ENCODE data around the gene G6PD. TPM values are rescaled to one million over a fixed set of nuclear protein-coding genes. Genes with fewer than 3 reads are reported as not detected.

G6PD gene
- total RNA-seq, 6 donors from 2014 or later: 50.4 to 112 (median 81.7) TPM

DNA sequence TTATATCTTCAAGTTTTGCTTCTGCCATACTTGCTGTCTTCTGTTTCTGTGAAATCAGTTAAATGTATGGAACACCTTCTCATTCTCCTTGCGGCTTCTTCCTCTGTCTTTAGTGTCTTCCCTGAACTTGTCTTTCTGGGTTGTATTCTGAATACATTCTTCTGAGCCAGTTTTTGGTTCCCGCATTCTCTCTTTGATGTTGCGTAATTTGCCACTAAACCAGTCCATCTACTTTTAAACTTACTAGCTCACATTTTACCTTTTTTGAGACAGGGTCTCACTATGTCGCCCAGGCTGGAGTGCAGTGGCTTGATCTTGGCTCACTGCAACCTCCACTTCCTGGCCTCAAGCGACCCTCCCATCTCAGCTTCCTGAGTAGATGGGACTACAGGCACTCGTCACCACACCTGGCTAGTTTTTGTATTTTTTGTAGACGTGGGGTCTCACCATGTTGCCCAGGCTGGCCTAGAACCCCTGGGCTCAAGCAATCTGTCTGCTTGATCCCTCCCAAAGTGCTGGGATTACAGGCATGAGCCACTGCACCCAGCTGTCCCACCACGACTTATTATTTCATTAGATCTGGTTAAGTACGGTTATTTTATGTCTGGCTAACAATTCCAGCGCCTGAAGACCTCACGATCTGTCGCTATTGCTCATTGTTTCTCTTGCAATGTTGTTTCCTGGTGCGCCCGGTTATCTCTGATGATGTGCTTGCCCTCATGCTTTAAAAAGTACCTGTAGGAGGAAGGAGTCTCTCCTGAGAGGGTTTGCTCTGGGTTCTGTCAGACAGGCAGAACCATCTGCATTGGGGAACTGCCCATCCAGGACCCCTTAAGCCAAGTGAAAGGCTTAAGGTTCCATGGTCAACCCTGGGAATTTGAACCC is 20.8 kb downstream of the G6PD start:
- H3K36me3 ChIP-seq: no peaks in the 10 kb centered on the region
- WGBS, 2 donors: 71 to 73% methylated on average over 13 to 14 of the region's 14 CpGs
- DNase-seq (no peak), ATAC-seq (ENCODE audit: low FRiP score in 2 of 2) (no peak)
- no peak overlapping the region for H3K4me3 ChIP-seq
- H3K4me1 ChIP-seq: peaks cover 4 to 11% (median 5%) of the 10 kb centered on the region in 4 donors
- no peaks in the 10 kb centered on the region for H3K9me3 ChIP-seq
- TF ChIP-seq, protein P1, sequence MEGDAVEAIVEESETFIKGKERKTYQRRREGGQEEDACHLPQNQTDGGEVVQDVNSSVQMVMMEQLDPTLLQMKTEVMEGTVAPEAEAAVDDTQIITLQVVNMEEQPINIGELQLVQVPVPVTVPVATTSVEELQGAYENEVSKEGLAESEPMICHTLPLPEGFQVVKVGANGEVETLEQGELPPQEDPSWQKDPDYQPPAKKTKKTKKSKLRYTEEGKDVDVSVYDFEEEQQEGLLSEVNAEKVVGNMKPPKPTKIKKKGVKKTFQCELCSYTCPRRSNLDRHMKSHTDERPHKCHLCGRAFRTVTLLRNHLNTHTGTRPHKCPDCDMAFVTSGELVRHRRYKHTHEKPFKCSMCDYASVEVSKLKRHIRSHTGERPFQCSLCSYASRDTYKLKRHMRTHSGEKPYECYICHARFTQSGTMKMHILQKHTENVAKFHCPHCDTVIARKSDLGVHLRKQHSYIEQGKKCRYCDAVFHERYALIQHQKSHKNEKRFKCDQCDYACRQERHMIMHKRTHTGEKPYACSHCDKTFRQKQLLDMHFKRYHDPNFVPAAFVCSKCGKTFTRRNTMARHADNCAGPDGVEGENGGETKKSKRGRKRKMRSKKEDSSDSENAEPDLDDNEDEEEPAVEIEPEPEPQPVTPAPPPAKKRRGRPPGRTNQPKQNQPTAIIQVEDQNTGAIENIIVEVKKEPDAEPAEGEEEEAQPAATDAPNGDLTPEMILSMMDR (IDR thresholded peaks at IDR 0.05): no peak
- no peak for TF ChIP-seq EP300 (IDR thresholded peaks at IDR 0.05)
- no peak for TF ChIP-seq POLR2A (IDR thresholded peaks at IDR 0.05)
- no peak for TF ChIP-seq POLR2AphosphoS5 (IDR thresholded peaks at IDR 0.05)
- H3K27ac ChIP-seq: peak overlapping the region in 1 of 4 donors; percentile 27
- H3K27me3 ChIP-seq: no peaks in the 10 kb centered on the region

DNA sequence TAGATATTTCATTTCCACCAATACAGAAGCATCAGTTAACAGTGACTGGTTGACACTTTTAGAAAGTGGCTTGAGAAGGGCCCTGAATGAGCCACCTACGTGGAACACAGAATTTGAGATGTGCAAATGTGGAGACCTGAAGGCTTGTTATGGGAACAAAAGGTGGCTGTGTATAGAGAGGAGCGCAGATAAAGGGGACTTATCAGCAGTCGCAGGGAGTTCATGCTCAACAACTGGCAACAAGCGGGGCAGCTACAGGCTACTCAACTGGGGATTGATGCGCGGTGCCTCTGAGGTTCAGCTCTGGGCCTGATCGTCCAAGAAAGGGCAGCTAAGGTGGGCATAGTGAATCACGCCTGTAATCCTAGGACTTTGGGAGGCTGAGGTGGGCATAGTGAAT is 27.3 kb downstream of the G6PD start:
- ATAC-seq (ENCODE audit: low FRiP score in 2 of 2): no peak
- peaks cover 0 to 8% (median 0%) of the 10 kb centered on the region in 4 donors for H3K9me3 ChIP-seq
- 92 to 93% methylated on average over 8 of the region's 8 CpGs for WGBS, 2 donors

DNA sequence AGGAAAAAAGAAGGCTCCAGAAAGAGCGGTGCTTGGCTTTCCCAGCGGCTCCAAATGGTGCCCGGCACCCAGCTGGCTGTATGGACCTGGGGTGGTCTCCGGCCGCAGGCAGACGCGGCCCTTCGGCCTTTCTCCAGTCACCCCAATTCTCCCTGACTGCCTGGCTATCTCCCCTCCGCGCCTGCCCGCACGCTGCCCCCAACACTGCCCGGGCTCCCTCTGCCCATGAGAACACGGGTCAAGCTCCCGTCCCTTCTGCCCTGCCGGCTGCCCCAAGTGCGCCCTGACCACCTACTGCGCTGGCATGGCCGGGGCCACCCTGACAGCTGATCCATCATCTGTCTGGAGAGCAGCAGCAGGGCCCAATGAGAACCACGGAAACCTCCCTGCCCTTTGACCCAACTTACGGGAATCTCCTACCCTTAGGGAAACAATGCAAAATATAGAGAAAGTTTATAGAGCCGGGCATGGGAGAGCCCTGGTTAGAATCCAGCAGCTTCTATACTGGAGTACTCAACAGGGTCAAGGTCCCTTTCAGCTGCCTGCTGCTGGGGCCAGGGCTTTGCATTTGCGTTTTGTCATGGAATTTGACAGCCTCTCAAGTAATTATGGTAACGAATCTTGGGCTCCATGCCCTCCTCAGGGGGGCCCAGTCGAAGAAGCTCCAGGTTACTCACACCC is 29.4 kb downstream of the G6PD start:
- Histone ChIP-seq H3K9me3 (peaks cover 0 to 8% (median 0%) of the 10 kb centered on the region in 4 donors), H3K4me1 (peaks cover 0 to 22% (median 0%) of the 10 kb centered on the region in 4 donors), H3K4me3 (peak overlapping the region in 3 of 4 donors; percentile 65 to 69 (median 66)), H3K27ac (peak overlapping the region; percentile 79 to 94 (median 92)), H3K36me3 (no peaks in the 10 kb centered on the region), H3K27me3 (peaks cover 0 to 9% (median 0%) of the 10 kb centered on the region in 4 donors)
- 46 to 65% methylated on average over 11 to 25 of the region's 25 CpGs for whole genome bisulfite sequencing, 2 donors
- no peak for ATAC-seq (ENCODE audit: low FRiP score in 2 of 2)
- TF ChIP-seq EP300 (IDR thresholded peaks at IDR 0.05) (no peak), POLR2A (IDR thresholded peaks at IDR 0.05) (no peak), POLR2AphosphoS5 (IDR thresholded peaks at IDR 0.05) (no peak)
- TF ChIP-seq, protein P1 (IDR thresholded peaks at IDR 0.05): no peak
- DNase-seq: peak in 1 of 2 donors; percentile 74

More for the DNA sequence above, 27.3 kb downstream of the G6PD start:
- Histone ChIP-seq H3K4me1 (peaks cover 0 to 22% (median 0%) of the 10 kb centered on the region in 4 donors), H3K4me3 (no peak overlapping the region), H3K36me3 (no peaks in the 10 kb centered on the region), H3K27ac (no peak overlapping the region), H3K27me3 (peaks cover 0 to 9% (median 0%) of the 10 kb centered on the region in 4 donors)
- DNase-seq: no peak
- TF ChIP-seq POLR2A (IDR thresholded peaks at IDR 0.05): no peak
- TF ChIP-seq, protein P1 (IDR thresholded peaks at IDR 0.05): no peak
- no peak for TF ChIP-seq POLR2AphosphoS5 (IDR thresholded peaks at IDR 0.05)
- no peak for TF ChIP-seq EP300 (IDR thresholded peaks at IDR 0.05)

DNA sequence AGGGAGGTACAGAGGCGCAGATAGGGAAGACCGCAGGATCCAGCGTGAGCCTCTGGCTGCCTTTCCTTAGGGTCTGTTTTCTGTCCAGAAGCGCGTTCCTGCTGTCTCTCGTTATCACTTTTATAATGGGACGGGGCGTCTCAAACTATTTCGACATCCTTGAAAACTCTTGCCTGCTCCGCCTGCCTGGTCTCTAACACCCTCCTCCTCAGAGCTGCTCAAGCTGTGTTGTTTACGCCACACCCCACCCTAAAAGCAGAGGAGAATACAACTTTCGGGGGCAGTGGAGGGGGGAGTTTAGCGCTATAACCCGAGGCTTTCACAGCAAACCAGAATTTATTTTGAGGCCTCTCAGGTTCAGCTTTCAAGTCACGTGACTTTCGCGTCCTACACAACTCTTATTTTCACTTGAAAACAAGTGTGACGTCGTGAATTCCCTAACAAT is 30.0 kb downstream of the G6PD start:
- WGBS, 2 donors: 2 to 37% methylated on average over 11 to 19 of the region's 19 CpGs
- DNase-seq: no peak

More for the DNA sequence above, 30.0 kb downstream of the G6PD start:
- Histone ChIP-seq H3K4me1 (peaks cover 0 to 22% (median 0%) of the 10 kb centered on the region in 4 donors), H3K36me3 (no peaks in the 10 kb centered on the region), H3K4me3 (peak overlapping the region; percentile 31 to 69 (median 66)), H3K27ac (peak overlapping the region; percentile 79 to 94 (median 92)), H3K9me3 (peaks cover 0 to 8% (median 0%) of the 10 kb centered on the region in 4 donors), H3K27me3 (peaks cover 0 to 9% (median 0%) of the 10 kb centered on the region in 4 donors)
- TF ChIP-seq EP300 (IDR thresholded peaks at IDR 0.05): no peak
- no peak for TF ChIP-seq POLR2A (IDR thresholded peaks at IDR 0.05)
- TF ChIP-seq POLR2AphosphoS5 (IDR thresholded peaks at IDR 0.05): no peak
- TF ChIP-seq, protein P1 (IDR thresholded peaks at IDR 0.05): no peak
- ATAC-seq (ENCODE audit: low FRiP score in 2 of 2): peak; percentile 66 to 69

Measured in upper lobe of left lung (tissue), 6 donors.